Choroid plexus epithelial cell (primary cell): Measurements from ENCODE around the gene MAP1B.

Experiments used
- DNase-seq: peaks from one replicate; pipeline ENCODE4 v3.0.0-alpha.2; 2010; ENCODE audit warnings: low read depth
- H3K4me3 ChIP-seq: 2 replicates; pipeline ENCODE4 v1.5.1; 2011; ENCODE audit warnings: low read depth, mild to moderate bottlenecking, control low read depth, low read length, moderate library complexity
- CTCF ChIP-seq: conservative IDR thresholded peaks from 2 replicates; pipeline ENCODE4 v1.5.1; 2011; ENCODE audit warnings: low read depth, mild to moderate bottlenecking, control low read depth, inconsistent platforms, low read length, moderate library complexity

MAP1B gene

DNA sequence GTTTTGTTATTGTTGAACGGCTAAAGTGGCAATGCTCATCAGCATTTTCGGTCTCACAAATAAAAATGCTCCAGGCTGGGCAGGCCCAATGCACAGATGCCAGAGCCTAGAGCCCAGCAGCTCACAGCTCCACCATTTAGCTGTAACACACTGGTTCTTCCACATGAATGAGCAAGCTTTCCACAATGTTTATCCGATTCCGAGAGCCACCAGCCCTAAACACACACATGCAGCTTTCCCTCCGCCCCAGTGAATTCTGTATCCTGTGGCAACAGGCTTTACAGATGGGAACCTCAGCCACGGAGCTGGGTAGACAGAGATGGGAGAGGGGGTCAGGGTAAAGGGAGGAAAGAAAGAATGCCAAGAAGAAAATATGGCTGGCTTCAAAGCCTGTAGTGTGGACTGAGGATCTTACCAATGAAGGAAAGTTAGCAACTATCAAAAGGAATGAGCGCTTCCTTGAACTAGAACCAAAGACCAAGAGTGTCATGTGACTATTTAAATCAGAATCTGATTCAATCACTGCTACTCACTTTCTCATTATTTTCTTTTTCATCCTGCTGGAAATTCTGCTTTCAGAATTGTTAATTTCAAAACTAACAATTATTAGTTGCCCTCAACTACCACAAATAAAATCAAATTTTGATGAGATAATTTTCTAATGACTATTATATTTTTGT, 135.7 kb downstream of the MAP1B start:
- no peak for DNase-seq
- no peak for TF ChIP-seq CTCF
- no peak overlapping the region for H3K4me3 ChIP-seq

DNA sequence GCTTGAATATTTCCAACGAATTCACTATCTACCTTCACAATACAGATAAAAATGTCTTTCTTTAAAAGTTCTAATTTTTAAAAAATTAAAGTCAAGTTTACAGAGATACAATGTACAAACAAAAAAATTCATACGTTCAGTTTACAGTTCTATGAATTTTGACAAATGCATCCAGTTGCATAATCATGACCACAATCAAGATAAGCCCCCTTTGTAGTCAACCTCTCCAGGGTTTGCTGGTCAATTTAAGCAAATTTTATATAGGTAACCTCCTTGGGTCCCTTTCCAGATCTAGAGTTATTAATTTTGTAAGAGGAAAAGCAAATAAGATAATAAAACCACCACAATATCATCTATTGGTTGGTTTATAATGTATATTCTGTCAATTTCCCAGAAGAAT, 136.4 kb downstream of the MAP1B start:
- DNase-seq: no peak
- no peak for TF ChIP-seq CTCF
- no peak overlapping the region for H3K4me3 ChIP-seq

- peak; percentile 81 for DNase-seq
- TF ChIP-seq CTCF: peak; percentile 63
These were observed 137.6 kb downstream of the MAP1B start for GRCh38 chr5:72244862-72245371.

DNA sequence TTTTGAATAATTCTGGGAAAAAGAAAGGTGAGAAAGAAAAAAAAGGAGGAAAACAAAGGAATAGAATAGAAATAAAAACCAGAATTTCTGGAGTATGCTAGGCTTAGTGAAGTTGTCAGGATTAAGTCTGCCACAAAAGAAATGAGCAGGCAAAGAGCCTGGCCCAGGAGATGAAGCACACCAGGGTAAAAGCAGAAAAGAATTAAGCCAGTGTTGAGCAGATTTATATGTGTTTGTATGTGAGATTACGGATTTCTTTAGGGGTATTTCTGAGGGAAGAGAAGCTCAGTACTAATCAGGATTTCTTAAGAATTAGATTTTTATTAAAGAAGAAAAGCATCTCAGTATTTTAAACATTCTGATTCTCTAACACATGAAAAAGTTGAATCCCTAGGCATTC, 138.3 kb downstream of the MAP1B start:
- H3K4me3 ChIP-seq: no peak overlapping the region
- DNase-seq: no peak
- TF ChIP-seq CTCF: no peak

More at GRCh38 chr5:72244862-72245371, 137.6 kb downstream of the MAP1B start:
- H3K4me3 ChIP-seq: no peak overlapping the region

GRCh38 chr5:72245951-72246532, 138.8 kb downstream of the MAP1B start:
- no peak overlapping the region for H3K4me3 ChIP-seq
- no peak for TF ChIP-seq CTCF
- DNase-seq: peak; percentile 26

DNA sequence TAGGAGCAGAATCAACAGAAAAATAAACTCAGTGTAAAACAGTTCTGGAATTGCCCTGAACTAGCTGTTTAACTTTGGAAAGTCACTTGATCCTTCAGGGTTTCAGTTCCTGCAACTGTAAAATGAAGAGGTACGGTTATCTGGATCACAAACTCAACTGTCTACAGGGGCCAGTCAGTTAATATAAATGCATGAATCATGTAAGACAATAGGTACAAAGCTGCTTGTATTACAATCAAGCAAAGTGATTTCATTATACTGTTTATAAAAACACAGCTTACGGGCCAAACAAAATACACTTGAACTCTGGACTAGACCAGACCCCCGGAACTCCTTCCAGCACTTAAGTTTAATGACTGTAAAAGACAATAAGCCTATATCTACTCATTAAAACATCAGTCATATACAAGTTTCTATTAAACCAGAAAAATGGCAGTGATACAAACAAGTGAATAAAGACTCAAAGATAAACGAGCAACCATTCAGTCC, 139.7 kb downstream of the MAP1B start:
- no peak overlapping the region for H3K4me3 ChIP-seq
- peak; percentile 62 for DNase-seq
- no peak for TF ChIP-seq CTCF
